ENCODE data around the gene WIPF1.
"Not testable (repeated sequence)": the region's sequence is repeated elsewhere in the genome, so short reads cannot be mapped to it uniquely, and the experiment has no call there.

Gene WIPF1

DNA sequence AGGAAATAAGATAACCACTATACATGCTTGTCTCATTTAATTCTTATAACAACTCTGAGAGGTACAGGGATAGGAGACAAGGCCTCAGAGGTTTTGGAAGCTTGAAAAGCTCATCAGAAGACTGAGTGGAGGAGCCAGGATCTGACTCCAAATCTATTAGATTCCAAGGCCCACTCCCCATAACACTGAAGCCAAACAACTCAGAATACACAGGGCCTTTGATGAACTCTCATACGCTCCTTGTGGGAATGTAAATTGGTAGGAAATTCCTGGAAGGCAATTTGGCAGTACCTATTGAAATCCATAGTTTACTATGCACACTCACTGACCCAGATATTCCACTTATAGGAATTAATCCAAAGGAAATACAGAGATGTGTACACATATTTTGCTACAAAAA lies 27.9 kb downstream of the WIPF1 start:
- DNase-seq = no peak

- DNase-seq = no peak
Observed at GRCh38 chr2:174568425-174568824, 29.2 kb downstream of the WIPF1 start.

DNA sequence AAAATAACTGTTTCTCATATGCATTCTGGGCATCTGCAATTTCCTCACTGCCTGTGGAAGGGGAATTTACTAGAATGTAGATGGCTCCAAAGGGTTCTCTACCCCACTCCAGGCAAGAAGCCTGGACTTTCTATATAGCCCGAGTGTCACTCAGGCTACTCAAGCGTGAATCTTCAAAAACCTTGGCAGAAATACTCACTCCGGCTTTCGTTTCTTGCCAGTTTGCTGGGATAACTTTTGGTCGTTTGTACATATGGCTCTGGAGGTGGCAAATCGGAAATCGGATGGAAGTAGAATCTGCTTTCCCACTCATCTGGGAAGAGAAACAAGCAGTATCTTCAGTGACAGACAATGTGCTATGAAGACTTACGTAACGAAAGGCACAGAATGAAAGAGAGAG lies 30.7 kb downstream of the WIPF1 start:
- DNase-seq = no peak

DNA sequence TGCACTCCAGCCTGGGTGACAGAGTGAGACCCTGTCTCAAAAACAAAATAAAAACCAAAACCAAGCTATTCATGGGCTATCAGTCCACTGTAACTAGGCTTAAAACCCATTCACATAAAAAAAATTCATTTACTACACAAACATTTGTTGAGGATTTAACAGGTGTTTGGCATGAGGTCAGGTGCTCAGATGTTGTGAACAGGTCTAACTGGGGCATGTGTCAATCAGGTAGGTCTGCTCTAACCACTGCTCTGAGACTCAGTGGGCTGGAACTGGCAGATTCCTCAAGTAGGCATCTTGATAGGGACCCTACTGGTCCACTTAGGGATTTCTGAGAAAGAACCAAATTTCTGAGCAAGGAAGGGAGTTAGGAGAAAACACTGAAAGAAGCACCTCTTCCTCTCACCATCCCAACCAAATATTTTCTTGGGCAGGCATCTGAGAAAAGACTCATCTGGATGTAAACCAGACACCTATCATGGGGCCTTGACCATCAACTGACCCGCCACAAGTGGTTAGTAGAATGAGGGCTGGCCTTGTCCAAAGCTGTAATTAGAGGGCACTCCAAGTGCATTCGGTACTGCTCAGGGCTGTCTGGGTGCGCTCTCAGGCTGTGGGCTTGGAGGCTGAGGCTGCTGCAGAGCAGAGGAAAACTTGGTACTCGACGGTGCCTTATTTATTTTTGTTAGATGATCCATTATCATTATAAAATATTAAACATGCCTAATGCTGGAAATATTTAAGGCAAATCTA lies 33.9 kb downstream of the WIPF1 start:
- no peak for DNase-seq

- no peak for DNase-seq
Observed at GRCh38 chr2:174561972-174562370, 35.6 kb downstream of the WIPF1 start.

DNA sequence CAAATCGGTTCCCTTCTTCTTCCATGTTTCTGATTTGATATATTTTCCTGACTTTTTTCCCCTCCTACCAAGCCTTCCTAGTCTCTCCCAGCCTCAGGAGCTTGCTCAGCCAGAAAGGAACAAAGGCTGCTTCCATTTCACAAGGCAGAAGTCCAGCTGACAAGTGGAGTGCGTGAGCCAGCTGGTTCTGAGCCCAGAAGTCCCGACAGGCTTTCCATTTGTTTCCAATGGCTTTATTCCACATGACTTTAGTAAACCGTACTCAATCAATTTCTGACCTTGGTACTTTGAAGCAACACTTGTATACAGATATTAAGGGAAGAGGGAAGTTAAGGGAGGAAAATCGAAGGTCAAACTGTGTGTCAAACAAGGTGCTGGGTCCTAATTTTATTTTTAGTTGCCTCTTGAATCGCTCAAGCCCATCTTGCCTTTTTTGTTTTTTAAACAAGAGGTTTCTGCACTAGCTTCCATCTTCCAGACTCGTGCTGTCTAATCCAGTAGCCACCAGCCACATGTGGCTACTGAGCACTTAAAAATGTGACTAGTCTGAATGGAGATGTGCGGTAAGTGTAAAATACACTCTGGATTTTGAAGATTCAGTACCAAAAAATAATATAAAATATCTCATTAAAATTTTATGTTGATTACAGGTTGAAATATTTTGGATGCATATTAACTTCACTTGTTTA lies 36.2 kb downstream of the WIPF1 start:
- DNase-seq = no peak

DNA sequence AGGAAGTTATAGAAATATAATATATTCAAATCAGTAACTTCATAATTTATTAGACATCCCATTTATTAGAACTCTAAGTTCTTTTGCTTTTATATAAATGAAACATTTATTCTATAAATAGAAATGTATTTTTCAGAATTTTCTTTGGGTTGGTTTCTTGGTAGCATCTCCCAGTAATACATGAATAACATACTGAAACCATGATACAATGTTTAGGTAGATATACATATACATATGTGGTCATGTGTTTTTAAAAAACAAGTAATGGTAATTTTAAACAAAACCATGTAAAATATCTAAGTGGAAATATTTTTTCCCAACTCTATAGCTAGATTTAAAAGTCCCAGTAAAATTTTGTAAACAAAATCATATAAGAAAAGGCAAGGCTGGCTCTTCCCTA lies 36.9 kb downstream of the WIPF1 start:
- no peak for DNase-seq

DNA sequence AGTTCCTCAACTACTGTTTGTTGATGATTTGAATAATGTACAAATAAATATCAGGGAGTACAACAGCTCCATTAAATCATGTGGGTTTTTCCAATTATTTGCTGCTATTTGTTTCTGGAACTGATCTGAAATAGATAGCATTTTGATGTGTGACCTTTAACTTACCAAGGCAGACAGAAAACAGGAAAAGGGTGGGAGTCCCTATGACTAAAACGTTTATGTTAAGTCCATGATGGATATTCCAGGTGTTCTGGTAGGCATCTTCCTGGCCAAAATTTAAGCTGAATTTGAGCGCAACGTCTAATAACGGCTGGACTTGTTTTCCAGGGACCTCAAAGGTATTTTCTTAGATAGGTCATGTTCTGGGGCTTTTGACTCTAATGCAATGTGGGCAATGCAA lies 41.6 kb downstream of the WIPF1 start:
- no peak for DNase-seq

DNA sequence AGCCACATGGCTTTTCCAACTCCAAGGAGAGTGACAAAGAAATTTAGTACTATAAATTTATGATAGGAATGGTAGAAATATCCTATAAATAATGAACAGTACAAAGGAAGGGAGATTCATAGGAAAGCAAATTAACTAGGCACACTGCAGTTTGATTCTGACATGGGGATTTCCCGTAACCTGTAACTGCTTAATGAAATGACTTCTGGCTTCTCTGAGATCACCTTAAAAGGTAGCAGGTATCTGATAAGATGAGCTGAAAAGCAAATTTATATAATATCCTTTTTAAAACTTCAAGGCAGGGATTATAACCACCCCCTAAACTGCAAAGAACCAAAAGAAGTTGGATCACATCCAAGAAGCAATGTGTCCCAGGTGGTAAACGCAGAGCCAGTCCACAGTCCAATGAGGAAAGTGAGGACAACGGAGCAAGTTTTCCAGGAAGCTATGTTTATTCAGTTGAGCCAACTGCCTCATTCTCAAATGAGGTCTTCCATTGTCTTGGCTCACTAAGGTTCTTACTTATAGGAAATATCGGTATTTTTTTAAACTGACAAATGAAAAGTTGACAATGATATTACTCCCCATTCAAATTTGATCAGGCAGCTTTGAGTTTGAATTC lies 43.0 kb downstream of the WIPF1 start:
- DNase-seq = no peak

GRCh38 chr2:174553811-174554493 lies 43.7 kb downstream of the WIPF1 start:
- DNase-seq = no peak

- DNase-seq = no peak
Observed at GRCh38 chr2:174552880-174553279, 44.7 kb downstream of the WIPF1 start.

DNA sequence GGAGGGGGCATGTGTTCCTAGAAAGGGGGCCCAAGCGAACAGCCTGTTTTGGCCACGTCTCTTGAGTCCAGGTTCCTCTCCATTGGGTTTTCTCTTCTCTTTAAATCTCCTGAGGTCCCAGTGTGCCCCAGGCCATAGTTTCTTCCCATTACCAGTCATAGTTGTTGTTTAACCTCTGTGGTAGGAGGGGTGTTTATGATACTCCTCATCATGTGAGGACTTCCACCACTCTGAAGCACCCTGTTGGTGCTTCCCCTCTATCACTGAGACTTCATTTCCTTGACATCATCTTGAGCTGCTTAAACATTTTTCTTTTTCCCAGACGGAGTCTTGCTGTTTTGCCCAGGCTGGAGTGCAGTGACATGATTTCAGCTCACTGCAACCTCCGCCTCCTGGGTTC lies 45.9 kb downstream of the WIPF1 start:
- DNase-seq = no peak

- DNase-seq = not testable (repeated sequence)
Observed at GRCh38 chr2:174548646-174549045, 49.0 kb downstream of the WIPF1 start.

GRCh38 chr2:174548021-174548420 lies 49.6 kb downstream of the WIPF1 start:
- DNase-seq = not testable (repeated sequence)

- DNase-seq = peak; percentile 16
Observed at GRCh38 chr2:174546519-174547506, 50.8 kb downstream of the WIPF1 start.

GRCh38 chr2:174545240-174545639 lies 52.4 kb downstream of the WIPF1 start:
- no peak for DNase-seq

DNA sequence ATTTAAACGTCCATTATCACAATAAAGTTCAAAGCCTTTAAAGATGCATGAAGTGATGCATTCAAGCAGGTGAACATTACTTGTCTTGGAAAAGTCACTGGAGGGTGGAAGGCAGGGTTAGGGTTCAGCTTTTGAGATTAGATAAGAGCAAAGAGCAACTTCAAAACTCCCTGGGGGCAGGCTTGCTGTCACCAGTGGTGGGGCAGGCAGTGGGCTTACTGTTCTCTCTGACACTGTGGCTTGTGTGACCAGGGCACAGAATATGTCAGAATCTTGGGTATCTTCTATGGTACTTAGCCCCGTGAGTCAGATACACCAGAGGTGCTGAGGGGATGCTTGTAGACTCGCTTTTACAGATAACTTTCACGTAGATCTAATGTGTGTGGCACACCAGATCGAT lies 52.8 kb downstream of the WIPF1 start:
- no peak for DNase-seq

DNA sequence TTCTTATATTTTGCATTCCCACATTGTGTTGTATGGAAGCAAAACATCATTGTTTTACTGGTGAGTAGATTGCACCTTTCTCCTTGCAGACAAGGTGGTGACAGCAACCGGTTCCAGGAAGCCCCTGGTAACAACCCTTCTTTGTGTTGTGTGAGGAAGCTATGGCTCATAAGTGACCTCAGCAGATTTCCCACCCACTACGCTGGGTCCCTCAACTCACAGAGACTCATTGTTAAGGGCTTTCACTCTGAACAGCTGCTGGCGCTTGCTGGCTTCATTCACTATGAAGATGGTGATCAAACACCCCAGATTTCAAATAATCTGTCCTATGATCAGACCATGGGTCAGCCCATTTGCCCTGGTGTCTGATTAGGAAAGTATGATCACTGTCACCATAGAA lies 53.4 kb downstream of the WIPF1 start:
- no peak for DNase-seq

- no peak for DNase-seq
Observed at GRCh38 chr2:174540893-174541292, 56.7 kb downstream of the WIPF1 start.

GRCh38 chr2:174535757-174536703 lies 61.6 kb downstream of the WIPF1 start:
- peak; percentile 11 for DNase-seq

- no peak for DNase-seq
Observed at GRCh38 chr2:174535083-174535482, 62.5 kb downstream of the WIPF1 start.

All from COR-L47 (cell line).